GM12865 (cell line): ENCODE results near the gene GOLGA7B.

Source experiments
- DNase-seq: peaks from one replicate; pipeline ENCODE4 v3.0.0; 2010; ENCODE audit warnings: low read depth
- H3K4me3 ChIP-seq: 2 replicates; pipeline ENCODE4 v1.5.1; 2011; ENCODE audit warnings: mild to moderate bottlenecking, low read depth, low read length, control low read depth
- TF ChIP-seq, protein P1 (sequence below): IDR thresholded peaks from 2 replicates; pipeline ENCODE4 v1.5.1; 2011; ENCODE audit warnings: low read length, control low read depth, low read depth, inconsistent platforms; ENCODE audit not compliant: insufficient read depth; ENCODE audit errors: missing control alignments

The GOLGA7B gene

DNA sequence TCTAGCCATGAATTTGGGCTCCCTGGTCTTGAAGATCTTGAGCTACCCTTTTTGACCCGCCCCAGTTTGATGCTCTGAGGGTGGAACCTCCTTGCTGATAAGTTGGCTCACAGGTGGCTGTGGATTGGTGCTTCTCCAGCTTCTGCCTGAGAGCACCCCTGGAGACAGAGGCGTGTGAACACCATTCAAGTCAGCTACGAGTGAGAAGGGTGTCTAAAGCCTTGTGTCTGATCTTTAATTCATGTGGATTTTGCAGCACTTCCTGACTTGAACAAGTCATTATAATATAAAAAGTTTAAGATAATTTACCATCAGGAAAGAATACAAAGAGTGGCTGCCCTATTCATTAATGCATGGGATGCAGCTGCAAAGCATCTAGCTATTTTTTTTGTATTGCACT lies 37.7 kb upstream of the GOLGA7B start:
- TF ChIP-seq, protein P1, sequence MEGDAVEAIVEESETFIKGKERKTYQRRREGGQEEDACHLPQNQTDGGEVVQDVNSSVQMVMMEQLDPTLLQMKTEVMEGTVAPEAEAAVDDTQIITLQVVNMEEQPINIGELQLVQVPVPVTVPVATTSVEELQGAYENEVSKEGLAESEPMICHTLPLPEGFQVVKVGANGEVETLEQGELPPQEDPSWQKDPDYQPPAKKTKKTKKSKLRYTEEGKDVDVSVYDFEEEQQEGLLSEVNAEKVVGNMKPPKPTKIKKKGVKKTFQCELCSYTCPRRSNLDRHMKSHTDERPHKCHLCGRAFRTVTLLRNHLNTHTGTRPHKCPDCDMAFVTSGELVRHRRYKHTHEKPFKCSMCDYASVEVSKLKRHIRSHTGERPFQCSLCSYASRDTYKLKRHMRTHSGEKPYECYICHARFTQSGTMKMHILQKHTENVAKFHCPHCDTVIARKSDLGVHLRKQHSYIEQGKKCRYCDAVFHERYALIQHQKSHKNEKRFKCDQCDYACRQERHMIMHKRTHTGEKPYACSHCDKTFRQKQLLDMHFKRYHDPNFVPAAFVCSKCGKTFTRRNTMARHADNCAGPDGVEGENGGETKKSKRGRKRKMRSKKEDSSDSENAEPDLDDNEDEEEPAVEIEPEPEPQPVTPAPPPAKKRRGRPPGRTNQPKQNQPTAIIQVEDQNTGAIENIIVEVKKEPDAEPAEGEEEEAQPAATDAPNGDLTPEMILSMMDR: no peak
- no peak for DNase-seq
- no peak overlapping the region for H3K4me3 ChIP-seq

DNA sequence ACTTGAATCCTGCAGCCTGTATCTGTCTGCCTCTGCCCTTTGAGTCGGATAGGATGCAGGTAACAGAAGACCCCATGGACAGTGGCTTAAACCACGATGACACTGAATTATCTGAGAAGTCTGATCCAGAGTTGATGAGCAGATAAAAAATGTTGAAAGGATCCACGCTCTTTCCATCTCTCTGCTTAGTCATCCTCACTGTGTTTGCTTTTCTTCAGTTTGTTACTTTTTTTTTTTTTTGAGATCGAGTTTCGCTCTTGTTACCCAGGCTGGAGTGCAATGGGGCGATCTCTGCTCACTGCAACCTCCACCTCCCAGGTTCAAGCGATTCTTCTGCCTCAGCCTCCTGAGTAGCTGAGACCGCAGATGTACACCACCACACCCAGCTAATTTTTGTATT lies 36.9 kb upstream of the GOLGA7B start:
- no peak for DNase-seq
- TF ChIP-seq, protein P1: no peak

DNA sequence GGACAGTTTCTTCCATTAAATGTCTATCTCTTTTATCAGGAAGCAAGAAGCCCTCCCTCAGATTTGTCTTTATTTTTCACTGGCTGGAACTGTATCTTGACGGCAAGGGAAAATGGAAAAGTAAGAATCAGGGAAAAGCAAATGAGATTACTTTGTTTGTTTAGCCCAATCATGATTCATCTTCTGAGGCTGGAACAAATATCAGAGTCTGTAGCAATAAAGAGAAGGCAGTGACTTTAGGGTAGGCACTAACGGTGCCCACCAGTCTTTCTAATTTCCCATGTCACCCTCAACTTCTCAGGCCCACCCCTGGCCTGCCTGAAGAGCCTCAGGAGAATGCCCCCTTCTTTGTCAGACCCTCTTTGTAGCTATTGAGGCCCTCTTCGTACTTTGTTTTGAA lies 36.3 kb upstream of the GOLGA7B start:
- TF ChIP-seq, protein P1: no peak
- no peak for DNase-seq
- H3K4me3 ChIP-seq: no peak overlapping the region

More for the DNA sequence above, 36.9 kb upstream of the GOLGA7B start:
- H3K4me3 ChIP-seq: no peak overlapping the region

DNA sequence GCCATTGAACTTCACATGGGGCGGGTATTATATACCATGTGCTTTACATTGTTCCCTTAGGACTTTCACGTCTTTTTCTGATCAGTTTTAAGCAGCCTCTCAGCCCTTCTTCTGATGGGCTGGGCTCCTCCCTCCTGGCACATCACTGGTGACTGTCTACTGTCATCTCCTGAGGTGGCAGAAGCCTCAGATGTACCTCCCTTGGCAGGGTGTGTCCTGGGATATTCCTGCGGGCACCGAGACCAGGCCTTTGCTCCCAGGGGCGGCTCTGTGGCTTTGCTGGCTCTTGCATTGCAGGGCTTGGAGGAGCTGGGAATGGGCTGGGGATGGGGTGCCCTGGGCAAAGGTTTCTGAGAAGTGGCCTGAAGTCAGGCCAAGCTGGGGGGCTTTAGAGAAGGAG lies 34.6 kb upstream of the GOLGA7B start:
- TF ChIP-seq, protein P1: no peak
- DNase-seq: no peak
- no peak overlapping the region for H3K4me3 ChIP-seq

DNA sequence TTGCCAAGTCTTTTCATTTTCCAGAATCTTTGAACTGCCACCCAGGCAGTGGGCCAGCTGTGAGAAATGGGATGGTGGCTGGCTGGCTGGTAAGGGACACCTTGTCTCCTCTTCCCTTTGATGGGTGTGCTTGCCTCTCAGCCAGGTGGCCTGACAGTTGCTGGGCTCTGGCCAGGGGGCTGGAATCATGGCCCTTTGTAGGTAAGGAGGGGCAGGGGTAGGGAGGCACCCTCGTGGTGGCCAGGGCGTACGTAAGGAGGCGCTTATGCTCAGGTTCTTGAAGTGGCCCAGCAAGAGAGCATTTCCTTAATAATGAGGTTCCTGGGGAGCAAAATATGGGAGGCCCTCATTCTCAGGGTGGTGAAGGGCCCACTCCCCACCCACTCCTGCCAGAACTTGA lies 33.0 kb upstream of the GOLGA7B start:
- TF ChIP-seq, protein P1: no peak
- no peak for DNase-seq
- H3K4me3 ChIP-seq: no peak overlapping the region

DNA sequence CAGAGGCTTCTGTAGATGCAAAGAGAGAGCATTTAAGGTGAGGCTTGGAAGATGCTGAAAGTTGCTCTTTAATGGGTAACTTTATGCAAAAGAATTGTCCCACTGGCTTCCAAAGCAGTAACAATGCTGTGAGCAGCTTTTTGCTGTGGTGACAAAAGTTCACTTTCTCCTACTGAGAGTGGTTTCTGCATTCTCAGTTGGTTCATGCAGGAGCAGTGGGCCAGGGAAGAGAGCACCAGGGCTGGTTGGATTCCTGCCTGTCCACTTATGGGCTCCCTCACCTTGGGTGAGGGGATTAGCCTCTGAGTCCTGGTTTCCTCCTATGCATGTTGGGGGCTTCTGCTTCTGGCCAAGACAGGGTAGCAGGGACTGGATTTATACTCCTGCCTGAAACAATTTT lies 31.1 kb upstream of the GOLGA7B start:
- no peak overlapping the region for H3K4me3 ChIP-seq
- TF ChIP-seq, protein P1: no peak
- DNase-seq: no peak

DNA sequence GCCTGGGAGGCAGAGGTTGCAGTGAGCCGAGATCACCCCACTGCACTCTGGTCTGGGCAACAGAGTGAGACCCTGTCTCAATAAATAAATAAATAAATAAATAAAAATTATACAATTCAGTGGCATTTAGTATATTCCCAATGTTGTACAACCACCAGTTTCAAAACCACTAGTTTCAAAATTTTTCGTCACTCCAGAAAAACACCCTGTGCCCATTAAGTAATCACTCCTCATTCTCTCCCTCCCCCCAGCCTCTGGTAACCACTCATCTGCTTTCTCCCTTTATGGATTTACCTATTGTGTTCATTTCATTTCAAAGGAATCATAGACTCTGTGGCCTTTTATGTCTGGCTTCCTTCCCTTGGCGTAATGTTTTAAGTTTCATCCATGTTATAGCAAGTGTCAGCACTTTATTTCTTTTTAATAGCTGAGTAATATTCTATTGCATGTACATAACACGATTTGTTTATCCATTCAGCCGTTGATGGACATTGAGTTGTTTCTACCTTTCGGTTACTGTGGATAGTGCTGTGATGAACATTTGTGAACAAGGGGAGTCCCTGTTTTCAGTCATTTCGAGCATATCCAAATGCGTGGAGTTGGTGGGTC lies 29.4 kb upstream of the GOLGA7B start:
- no peak for DNase-seq
- TF ChIP-seq, protein P1: no peak
- no peak overlapping the region for H3K4me3 ChIP-seq
